ENCODE results near the gene TBC1D22A. TPM values are rescaled to one million over a fixed set of nuclear protein-coding genes. Genes with fewer than 3 reads are reported as not detected.

The TBC1D22A gene
- total RNA-seq, 1 donor from 2014 or later: 33.0 TPM

DNA sequence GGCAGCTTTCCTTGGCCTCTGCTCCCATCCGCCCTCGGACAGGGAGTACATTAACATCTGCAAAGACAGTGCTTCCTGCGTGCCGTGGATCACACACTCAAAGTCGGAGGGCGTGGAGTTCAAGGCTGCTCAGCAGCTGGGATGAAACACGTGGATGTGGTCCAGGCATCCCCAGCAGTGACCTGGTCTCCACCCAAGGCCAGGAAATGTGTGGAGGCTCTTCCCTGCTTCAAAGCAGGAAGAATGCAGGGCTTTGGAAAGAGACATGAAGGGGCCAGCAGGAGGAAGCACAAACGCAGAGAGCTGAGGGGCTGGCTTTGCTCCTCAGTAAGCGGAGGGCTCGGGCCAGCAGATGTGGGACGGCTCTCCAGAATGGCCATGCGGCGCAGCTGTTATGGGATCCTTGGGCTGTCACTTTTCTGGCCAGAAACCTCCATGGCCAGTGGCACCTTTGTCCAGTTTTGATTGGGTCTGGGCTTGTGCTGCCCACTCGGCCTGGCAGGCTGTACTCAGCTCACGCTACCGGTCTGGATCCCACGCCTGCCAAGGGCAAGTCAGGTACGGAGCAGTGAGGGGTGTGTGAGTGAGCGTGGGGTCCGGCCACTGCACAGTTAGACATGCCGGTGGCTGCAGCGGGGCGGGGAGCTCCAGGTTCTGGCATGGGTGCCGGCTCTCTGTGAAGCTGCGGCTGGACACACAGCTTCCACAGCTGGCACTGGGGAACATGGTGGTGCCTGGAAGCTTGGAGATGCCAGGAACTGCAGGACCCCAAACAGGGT is 438.0 kb downstream of the TBC1D22A start:
- no peak for DNase-seq (ENCODE audit: low spot score)

DNA sequence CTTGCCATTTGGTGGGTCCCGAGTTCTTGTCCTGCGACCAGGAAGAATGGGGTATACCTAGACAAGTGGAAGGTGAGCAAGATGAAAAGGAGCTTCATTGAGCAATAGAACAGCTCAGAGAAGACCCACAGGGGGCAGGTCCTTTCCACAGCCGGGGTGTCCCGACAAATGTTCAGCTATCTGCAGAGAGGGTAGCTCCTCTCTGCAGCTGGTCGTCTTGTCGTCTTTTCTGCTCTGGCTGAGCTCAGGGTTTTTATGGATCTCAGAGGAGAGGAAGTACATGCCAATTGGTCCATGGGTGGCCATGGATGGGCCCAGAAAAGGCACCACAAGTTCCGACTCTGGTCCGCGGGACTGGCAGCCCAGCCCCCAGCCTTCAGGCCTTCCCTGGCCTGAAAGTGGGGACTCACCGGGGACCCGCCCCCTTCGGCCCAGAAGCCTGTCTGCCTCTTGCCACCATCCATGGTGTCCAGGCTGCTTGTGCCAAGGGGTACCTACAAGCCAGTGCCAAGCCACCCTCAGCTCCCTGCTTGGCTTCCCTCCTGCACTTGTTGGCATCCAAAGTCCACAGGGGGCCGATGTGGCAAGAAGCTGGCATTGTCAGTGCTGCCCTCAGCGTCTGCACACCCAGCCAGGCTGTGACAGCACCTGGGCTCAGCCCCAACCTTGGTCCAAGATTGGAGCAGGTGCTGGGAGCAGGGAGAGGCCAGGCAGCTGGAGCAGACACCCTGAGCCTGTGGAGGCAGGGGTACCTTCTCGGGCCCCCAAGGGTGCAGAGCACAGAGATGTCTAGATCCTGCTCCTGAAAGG is 438.9 kb downstream of the TBC1D22A start:
- no peak for DNase-seq (ENCODE audit: low spot score)

GRCh38 chr22:47201996-47202818 is 439.8 kb downstream of the TBC1D22A start:
- DNase-seq (ENCODE audit: low spot score): no peak

DNA sequence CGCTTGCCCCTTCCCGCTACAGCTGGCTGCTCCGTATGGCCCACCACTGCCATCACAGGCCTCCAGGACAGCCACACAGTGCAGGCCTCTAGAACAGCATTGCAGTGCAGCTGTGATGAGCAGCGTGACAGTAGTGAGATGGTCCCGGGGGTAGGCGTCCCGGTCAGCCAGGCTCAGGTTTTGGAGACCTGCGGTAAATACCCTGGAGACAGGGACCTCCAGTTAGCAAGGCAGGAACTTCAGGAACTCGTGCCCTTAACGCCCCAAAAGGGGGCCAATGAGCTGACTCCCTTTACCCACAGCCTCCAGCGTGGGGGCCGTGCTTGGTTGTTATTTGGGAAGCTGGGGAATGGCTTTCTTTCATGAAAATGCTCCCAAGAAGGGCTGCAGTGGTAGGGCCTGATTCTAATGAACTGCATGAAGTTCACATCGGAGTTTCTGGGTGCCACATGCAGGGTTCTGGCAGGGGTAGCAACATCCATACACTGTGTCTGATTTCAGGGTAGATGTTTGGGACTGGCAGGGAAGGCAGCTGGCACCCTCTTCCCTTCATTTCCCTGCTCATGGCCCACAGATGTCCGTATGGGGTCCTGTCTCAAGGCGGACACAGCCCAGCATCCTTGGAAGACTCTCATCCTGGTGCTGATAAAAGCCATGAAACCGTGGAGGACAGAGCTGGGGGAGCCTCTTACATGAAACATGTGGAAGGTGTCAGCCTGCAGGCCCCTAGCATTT is 440.5 kb downstream of the TBC1D22A start:
- DNase-seq (ENCODE audit: low spot score): no peak

GRCh38 chr22:47203554-47203991 is 441.1 kb downstream of the TBC1D22A start:
- DNase-seq (ENCODE audit: low spot score): no peak

GRCh38 chr22:47204002-47204979 is 441.8 kb downstream of the TBC1D22A start:
- DNase-seq (ENCODE audit: low spot score): no peak

- no peak for DNase-seq (ENCODE audit: low spot score)
Measured at GRCh38 chr22:47205081-47205491, 442.6 kb downstream of the TBC1D22A start.

DNA sequence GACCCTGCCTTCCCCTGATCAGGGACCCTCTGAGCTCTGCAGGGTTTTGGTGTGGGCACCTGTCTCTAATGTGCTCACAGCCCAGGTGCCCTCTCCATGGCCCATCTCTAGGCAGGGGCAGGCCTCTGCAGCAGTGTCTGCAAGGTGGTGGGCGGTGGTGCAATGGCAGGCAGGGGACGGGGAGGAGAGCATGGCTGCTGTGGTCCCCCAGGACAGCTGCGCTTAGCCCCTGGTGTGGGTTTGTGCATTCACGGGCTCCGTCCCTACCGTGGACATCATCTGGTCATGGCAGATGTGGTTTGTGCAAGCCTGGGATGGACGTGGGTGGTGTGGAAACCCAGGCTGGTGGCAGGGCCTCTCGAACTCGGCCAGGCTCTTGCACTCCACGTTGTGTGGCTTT is 443.1 kb downstream of the TBC1D22A start:
- DNase-seq (ENCODE audit: low spot score): no peak

DNA sequence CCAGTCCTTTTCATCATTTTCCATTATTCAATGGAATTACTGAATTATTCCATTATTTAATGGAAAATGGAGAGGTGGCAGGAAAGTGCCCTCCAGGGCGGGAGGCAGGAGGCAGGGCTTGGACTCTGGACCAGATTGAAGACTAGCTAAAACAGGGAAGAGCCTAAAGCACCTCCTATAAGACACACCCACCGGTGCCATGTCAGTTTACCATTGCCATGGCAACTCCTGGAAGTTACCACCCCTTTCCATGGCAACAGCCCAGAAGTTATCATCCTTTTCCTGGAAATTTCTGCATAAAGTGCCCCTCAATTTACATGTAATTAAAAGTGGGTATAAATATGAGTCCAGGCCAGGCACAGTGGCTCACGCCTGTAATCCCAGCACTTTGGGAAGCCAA is 443.7 kb downstream of the TBC1D22A start:
- no peak for DNase-seq (ENCODE audit: low spot score)

- no peak for DNase-seq (ENCODE audit: low spot score)
Measured at GRCh38 chr22:47206666-47207218, 444.3 kb downstream of the TBC1D22A start.

DNA sequence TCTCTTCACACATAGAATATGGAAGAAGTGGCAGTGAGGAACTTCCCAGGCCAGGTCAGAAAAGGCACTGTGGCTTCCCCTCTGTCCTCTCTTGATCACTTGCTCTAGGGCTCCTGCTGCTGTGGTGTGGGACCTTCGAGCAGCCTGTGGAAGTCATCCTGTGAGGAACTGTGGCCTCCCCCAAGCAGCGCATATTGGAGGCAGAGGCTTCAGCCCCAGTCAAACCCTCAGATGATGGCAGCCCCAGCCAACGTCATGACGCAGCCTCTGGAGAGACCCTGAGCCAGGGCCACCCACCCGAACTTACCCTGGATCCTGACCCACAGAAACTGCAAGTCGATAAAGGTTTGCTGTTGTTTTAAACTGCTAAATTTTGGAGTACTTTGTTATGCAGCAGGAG is 444.9 kb downstream of the TBC1D22A start:
- DNase-seq (ENCODE audit: low spot score): no peak

DNA sequence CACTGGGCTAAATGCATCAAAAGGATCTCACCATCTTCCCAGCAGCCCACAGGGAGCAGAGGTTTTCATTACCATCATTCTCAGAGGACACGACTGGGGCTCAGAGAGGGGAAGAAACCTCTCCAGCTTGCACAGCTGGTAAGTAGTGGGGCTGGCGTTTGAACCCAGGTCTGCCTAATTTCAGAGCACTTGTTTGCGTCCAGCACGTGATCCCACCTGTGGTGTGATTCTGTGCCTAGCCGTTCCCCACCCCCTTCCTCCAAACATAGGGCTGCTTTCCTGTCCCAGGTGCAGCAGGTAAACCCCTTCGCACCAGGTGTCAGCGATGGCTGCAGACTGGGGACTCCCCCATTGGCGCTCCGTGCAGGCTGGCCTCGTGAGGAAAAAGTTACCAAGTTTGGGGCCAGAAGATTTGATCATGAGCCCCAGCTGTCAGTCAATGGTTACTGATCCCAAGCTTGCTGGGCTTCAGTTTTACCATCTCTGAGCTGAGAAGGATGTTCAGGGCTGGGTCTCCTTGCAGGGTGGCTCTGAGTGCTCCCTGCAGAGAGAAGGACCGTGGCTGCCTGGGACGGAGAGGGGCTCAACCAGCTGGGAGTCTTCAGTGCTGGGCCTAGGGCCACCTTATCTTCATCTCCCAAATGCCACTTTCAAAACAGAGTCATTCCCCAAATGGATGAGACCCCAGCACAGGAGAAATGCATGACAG is 445.6 kb downstream of the TBC1D22A start:
- DNase-seq (ENCODE audit: low spot score): no peak

DNA sequence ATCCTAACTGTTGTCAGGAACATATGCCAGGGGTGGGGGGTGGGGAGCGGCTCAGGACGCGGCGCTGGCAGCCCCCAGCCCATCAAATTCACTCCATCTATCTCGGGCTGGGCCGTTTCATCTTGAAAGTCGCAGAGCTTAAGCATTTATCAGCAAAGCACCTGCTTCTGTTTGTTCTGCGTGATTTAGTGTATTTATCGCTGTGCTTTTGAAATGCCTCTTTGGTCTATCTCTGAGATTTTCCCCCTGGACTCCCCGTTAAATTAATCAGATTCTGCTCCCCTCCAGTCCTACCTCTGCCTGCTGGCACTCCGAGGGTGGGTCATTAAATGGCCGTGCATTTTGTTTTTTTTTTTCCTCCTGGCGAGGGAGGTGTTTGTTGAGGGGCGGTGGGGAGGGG is 446.2 kb downstream of the TBC1D22A start:
- no peak for DNase-seq (ENCODE audit: low spot score)

DNA sequence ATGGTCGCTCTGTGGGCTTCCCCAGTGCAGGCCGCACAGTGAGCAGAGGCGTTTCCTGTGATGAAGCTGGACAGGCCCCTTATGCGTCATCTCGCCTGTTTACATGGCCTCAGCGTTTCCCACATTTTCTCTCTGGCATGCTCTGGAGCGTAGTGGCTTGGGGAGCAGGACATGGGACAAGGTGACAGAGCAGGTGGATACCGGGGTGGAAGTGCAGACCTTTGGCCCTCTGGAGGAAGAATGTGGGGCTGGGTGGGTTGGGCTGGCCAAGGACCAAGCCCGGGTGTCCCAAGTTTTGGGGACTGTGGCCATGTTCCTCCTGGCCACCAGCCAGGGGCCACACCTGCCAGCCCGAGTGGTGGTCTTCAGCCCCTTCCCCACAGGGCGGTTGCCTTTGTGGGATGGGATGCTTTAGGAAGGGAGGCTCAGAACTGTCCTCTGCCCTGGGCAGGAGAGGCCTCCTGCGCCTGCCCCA is 446.6 kb downstream of the TBC1D22A start:
- DNase-seq (ENCODE audit: low spot score): no peak

DNA sequence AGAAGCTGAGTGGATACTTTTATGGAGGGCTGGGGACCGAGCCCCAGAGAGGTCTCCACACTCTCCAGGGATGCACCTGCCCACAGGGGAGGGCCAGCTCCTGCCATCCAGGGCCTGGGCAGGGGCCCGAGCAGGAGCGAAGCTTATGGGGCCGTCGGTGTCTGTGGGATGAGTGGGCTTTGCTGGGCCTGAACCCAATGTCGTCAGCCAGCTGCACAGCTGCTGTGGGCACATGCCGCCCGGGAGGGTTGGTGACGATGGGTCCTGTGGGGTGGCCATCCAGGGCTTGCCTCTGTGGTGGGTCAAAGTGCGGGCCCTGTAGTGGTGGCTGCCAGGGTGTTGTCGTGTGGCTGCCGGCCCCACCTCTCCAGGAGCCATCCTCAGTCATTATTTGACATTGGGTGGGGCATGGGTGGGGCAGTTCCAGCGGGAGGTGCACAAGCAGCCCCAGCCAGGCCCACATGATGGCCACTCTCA is 447.1 kb downstream of the TBC1D22A start:
- no peak for DNase-seq (ENCODE audit: low spot score)

DNA sequence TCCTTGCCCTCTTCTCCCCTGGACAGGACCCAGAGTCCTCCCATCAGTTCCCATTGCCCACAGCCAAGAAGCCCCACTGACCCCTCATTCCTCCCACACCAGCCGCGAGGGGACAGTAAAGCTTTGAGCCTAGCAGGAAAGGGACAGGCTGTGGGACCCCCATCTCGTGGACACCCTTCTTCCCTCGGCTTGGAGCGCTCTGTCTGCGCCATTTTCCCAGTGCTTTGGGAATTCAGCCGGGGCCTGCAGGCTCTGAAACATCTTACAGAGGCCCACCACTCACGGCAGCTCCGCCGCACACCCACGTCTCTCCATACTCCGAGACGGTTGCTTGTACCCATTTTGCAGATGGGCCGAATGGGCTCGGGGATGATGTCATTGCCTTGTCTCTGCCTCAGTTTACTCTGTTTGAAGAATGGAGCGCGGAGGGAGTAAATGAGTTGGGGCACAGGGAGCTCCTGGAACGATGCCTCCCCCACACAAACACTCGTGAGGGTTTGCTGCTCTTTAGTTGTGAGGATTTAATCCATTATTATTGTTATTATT is 447.7 kb downstream of the TBC1D22A start:
- no peak for DNase-seq (ENCODE audit: low spot score)

DNA sequence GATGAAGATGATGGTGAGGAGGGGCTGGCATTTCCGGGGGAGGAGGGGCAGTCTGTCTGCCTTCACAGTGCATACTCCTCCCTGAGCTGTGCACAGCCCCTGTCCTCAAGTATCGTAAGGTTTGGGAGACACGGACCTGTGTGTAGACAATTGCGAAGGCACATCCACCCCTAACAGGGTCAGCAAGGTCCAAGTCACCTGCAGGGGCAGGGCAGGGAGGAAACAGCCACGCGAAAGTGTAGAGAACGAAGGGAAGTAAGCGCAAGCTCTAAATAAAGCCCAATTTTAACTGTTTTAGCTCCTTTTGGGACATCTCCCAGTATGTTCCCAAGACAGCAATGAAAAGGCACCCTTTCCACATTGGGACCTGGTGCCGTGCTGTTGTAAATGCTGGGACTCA is 448.2 kb downstream of the TBC1D22A start:
- DNase-seq (ENCODE audit: low spot score): no peak

GRCh38 chr22:47213571-47214230 is 451.3 kb downstream of the TBC1D22A start:
- no peak for DNase-seq (ENCODE audit: low spot score)
